ENCODE data around the gene ADAMTS2. TPM values are rescaled to one million over a fixed set of nuclear protein-coding genes. Genes with fewer than 3 reads are reported as not detected.

Gene ADAMTS2
- total and polyA plus RNA-seq, 2 of the 4 experiments (the other 2 are of a cell fraction): 19.0 to 58.8 TPM

- TF ChIP-seq, protein P1, sequence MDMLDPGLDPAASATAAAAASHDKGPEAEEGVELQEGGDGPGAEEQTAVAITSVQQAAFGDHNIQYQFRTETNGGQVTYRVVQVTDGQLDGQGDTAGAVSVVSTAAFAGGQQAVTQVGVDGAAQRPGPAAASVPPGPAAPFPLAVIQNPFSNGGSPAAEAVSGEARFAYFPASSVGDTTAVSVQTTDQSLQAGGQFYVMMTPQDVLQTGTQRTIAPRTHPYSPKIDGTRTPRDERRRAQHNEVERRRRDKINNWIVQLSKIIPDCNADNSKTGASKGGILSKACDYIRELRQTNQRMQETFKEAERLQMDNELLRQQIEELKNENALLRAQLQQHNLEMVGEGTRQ (IDR thresholded peaks at IDR 0.05; ENCODE audit: low read depth, low read length): no peak
- TF ChIP-seq BHLHE40 (IDR thresholded peaks at IDR 0.05; ENCODE audit: low read depth, low read length) (no peak), NFE2L2 (IDR thresholded peaks at IDR 0.05; ENCODE audit: low read depth, low read length) (no peak), MAZ (IDR thresholded peaks at IDR 0.05; ENCODE audit: borderline replicate concordance, low read depth, low read length) (no peak)
Measured at GRCh38 chr5:179176571-179177230, 168.6 kb downstream of the ADAMTS2 start (continued).

- no peak overlapping the region for H3K56ac ChIP-seq (ENCODE audit: extremely low read depth, insufficient read depth, low read length)
- no TSS peak for BruUV-seq (replicated peaks)
- ChIA-PET POLR2A (ENCODE audit: unreplicated experiment) (no interaction called here), CTCF (no interaction called here)
- no peak overlapping the region for H3K4me2 ChIP-seq (ENCODE audit: low read depth, low read length)
- H2BK5ac ChIP-seq (ENCODE audit: low read depth, low read length, poor library complexity, severe bottlenecking): no peak overlapping the region
- no peak overlapping the region for H3K18ac ChIP-seq (ENCODE audit: low read depth, low read length)
- no peak overlapping the region for H4K5ac ChIP-seq (ENCODE audit: low read depth, low read length)
- no peak for DNase-seq
- H3K36me3 ChIP-seq (ENCODE audit: control insufficient read depth, insufficient read depth, low read length): peaks cover 7% of the 10 kb centered on the region
- in situ Hi-C loops (cut with MboI; ENCODE audit: low sequenced_read_pairs): no loop called here
- H2AK5ac ChIP-seq (ENCODE audit: low read depth, low read length): no peak overlapping the region
- H4K8ac ChIP-seq (ENCODE audit: low read depth in 2 of 2, low read length in 2 of 2): no peak overlapping the region
- H3K9me1 ChIP-seq (ENCODE audit: insufficient read depth, low read length): no peaks in the 10 kb centered on the region
- H3K4ac ChIP-seq (ENCODE audit: low read depth, low read length): no peak overlapping the region
- no peak overlapping the region for H2BK15ac ChIP-seq (ENCODE audit: low read depth, low read length)
- H3K9ac ChIP-seq (ENCODE audit: low read depth, low read length): no peak overlapping the region
- no peak overlapping the region for H2AK9ac ChIP-seq (replicated peaks; ENCODE audit: low read depth, low read length, poor library complexity)
- no peak for ATAC-seq (ENCODE audit: low read depth)
- no peak overlapping the region for H2BK20ac ChIP-seq (ENCODE audit: low read depth, low read length)
- H3K27ac ChIP-seq (ENCODE audit: insufficient read depth, low read length): no peak overlapping the region
- no peak overlapping the region for H3K4me3 ChIP-seq (ENCODE audit: insufficient read depth, low read depth, low read length)
- intact Hi-C loops (cut with micrococcal nuclease): no loop called here
- no peak overlapping the region for H2BK120ac ChIP-seq (ENCODE audit: low read depth, low read length)
- H4K91ac ChIP-seq (ENCODE audit: insufficient read depth, low read depth, low read length): no peak overlapping the region
- H3K4me1 ChIP-seq (ENCODE audit: control insufficient read depth, insufficient read depth, low read length): no peaks in the 10 kb centered on the region
- dilution Hi-C loops (cut with HindIII; ENCODE audit: low sequenced_read_pairs, unreplicated experiment): no loop called here
- H3K14ac ChIP-seq (replicated peaks; ENCODE audit: low read depth, low read length): no peak overlapping the region
- H3K23ac ChIP-seq (ENCODE audit: low read depth, low read length): no peak overlapping the region
- peaks cover 2% of the 10 kb centered on the region for H3K9me3 ChIP-seq (ENCODE audit: control insufficient read depth, insufficient read depth, low read length)
- H3K27me3 ChIP-seq (ENCODE audit: control insufficient read depth, insufficient read depth, low read length): no peaks in the 10 kb centered on the region
- TF ChIP-seq RCOR1 (IDR thresholded peaks at IDR 0.05; ENCODE audit: insufficient replicate concordance, low read length) (no peak), POLR2A (IDR thresholded peaks at IDR 0.05; ENCODE audit: low read depth, low read length) (no peak), MAFK (IDR thresholded peaks at IDR 0.05; ENCODE audit: low read depth, low read length) (no peak)
- no peaks in the 10 kb centered on the region for H4K20me1 ChIP-seq (ENCODE audit: insufficient read depth, low read length)
- 89% methylated on average over 3 of the region's 7 CpGs; no CpG with 5 or more reads in 1 of the 2 experiments for WGBS, 2 experiments (ENCODE audit: extremely low coverage in 2 of 2, insufficient read length in 1 of 2)
- H2AFZ ChIP-seq (replicated peaks; ENCODE audit: low read length, poor library complexity): no peak overlapping the region
- no peaks in the 10 kb centered on the region; a peak in 1 of 4 replicates for H3K79me1 ChIP-seq (ENCODE audit: low read depth in 1 of 2, low read length in 2 of 2)
Measured at GRCh38 chr5:179176166-179176565, 169.1 kb downstream of the ADAMTS2 start.
